Adrenal gland (tissue), 5 donors: Measurements from ENCODE around the gene MEOX1.

Experiments used
- CTCF ChIP-seq, 6 experiments: fragments of 450-650 bp in 4 of 6; fragments of 200-600 bp in 2 of 6; sonication (generic) in 1 of 6; IDR thresholded peaks; 1 replicate in 5 of 6; 2 replicates in 1 of 6; pipeline versions ENCODE4 v1.5.1 to v1.8.0; 2016 to 2021; ENCODE audit warnings: antibody characterized with exemption in 6 of 6, mild to moderate bottlenecking in 2 of 6, moderate library complexity in 1 of 6
- POLR2A ChIP-seq, 2 donors: fragments of 450-650 bp; IDR thresholded peaks; one replicate each; pipeline ENCODE4 v1.6.1; 2017; ENCODE audit warnings: antibody characterized with exemption in 2 of 2, mild to moderate bottlenecking in 2 of 2, moderate library complexity in 1 of 2
- donor health status: DM: no; HTN: no; CAD: no.

- no peak for TF ChIP-seq CTCF (IDR thresholded peaks at IDR 0.05)
- no peak for TF ChIP-seq POLR2A (IDR thresholded peaks at IDR 0.05)
Measured at GRCh38 chr17:43699438-43699756, 37.7 kb upstream of the MEOX1 start.
